PC-3 (cell line): Measurements from ENCODE around the gene STX2.
"Not testable (repeated sequence)": the region's sequence is repeated elsewhere in the genome, so short reads cannot be mapped to it uniquely, and the experiment has no call there.

Experiments
- EZH2 ChIP-seq: fragments of 300-600 bp; sonication (generic); IDR thresholded peaks from one replicate; pipeline ENCODE4 v1.6.1; 2017; ENCODE audit warnings: antibody characterized with exemption, mild to moderate bottlenecking, low read length; ENCODE audit not compliant: unreplicated experiment
- EZH2phosphoT487 ChIP-seq: fragments of 300-600 bp; sonication (generic); IDR thresholded peaks from 2 replicates; pipeline ENCODE4 v1.6.1; 2018; ENCODE audit warnings: mild to moderate bottlenecking, antibody characterized with exemption, low read length, borderline replicate concordance
- TF ChIP-seq, protein P1 (sequence below): fragments of 300-600 bp; sonication (generic); conservative IDR thresholded peaks from 2 replicates; pipeline ENCODE4 v1.5.1; 2017; ENCODE audit warnings: antibody characterized with exemption, low read depth, mild to moderate bottlenecking, low read length

DNA sequence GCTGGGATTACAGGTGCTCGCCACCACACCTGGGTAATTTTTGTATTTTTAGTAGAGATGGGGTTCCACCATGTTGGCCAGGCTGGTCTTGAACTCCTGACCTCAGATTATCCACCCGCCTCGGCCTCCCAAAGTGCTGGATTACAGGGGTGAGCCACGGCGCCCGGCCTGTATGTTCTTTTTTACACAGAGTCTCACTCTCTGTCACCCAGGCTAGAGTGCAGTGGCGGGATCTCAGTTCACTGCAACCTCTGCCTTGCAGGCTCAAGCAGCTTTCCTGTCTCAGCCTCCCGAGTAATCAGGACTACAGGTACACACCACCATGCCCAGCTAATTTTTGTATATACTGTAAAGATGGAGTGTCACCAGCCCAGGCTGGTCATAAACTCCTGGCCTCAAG is 23.7 kb upstream of the STX2 start:
- TF ChIP-seq, protein P1, sequence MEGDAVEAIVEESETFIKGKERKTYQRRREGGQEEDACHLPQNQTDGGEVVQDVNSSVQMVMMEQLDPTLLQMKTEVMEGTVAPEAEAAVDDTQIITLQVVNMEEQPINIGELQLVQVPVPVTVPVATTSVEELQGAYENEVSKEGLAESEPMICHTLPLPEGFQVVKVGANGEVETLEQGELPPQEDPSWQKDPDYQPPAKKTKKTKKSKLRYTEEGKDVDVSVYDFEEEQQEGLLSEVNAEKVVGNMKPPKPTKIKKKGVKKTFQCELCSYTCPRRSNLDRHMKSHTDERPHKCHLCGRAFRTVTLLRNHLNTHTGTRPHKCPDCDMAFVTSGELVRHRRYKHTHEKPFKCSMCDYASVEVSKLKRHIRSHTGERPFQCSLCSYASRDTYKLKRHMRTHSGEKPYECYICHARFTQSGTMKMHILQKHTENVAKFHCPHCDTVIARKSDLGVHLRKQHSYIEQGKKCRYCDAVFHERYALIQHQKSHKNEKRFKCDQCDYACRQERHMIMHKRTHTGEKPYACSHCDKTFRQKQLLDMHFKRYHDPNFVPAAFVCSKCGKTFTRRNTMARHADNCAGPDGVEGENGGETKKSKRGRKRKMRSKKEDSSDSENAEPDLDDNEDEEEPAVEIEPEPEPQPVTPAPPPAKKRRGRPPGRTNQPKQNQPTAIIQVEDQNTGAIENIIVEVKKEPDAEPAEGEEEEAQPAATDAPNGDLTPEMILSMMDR = not testable (repeated sequence)
- TF ChIP-seq EZH2, EZH2phosphoT487: not testable (repeated sequence)
